ENCODE measurements around the gene HABP2. TPM values are rescaled to one million over a fixed set of nuclear protein-coding genes. Genes with fewer than 3 reads are reported as not detected.

HABP2 gene
- total and polyA plus RNA-seq, 9 of the 15 experiments (the other 6 are each of a cell fraction or from before 2014, with no cell fraction given): 0.09 TPM; not detected in 8

DNA sequence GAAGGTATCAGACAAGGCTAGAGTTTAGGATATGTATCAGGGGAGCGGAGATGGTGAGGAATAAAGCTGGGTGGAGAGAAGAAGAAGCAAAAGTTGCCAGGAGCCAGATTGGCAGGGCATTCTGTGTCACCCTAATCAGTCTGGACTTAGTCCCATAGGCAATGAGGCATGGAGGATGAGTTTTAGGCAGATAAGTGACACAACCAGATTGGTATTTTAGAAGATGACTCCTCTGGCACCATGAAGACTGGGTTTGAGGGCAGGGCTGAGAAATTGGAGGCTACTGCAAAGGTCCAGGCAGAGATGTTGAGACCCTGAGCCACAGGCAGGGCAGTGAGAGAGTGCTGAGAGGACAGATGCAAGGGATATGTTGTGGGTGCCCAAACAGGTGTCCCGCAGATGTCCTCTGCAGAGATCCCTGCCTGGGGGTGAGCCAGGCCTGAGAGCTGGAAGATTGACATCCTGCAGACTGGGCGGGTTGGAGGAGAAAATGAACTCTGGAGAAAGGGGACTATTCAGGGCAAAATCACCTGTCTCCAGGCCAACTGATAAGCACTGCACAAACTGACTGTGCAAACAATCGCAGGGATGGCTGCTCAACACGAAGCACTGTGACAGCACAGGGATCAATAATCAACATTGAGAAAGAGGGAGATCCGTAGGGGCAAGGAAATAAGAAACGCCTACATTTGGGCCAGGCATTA, 11.9 kb upstream of the HABP2 start:
- WGBS (ENCODE audit: insufficient coverage, low coverage, missing lambda C conversion rate): 0% methylated on average over 7 of the region's 7 CpGs
- POLR2A ChIA-PET: interaction anchor here (0.8 kb wide), 1 partner anchor 516 kb away, joined by 3 read pairs; no protein-coding TSS in a partner anchor
- no peak for FAIRE-seq

More for the DNA sequence above, 11.9 kb upstream of the HABP2 start:
- BruUV-seq (replicated peaks): no TSS peak
- in situ Hi-C loops (cut with MboI) (no loop called here), intact Hi-C loops (cut with micrococcal nuclease) (no loop called here)
- Histone ChIP-seq H3K4me1 (replicated peaks in 1 of 2; ENCODE audit: control insufficient read depth in 2 of 2, insufficient read depth in 2 of 2, low read length in 2 of 2) (no peaks in the 10 kb centered on the region), H3K79me2 (ENCODE audit: control insufficient read depth, insufficient read depth, low read length) (no peaks in the 10 kb centered on the region), H3K4me3 (no peak overlapping the region), H3K27ac (ENCODE audit: extremely low read depth, low read depth, low read length) (no peak overlapping the region), H3K36me3 (ENCODE audit: control insufficient read depth, insufficient read depth, low read length) (no peaks in the 10 kb centered on the region), H4K20me1 (replicated peaks; ENCODE audit: control insufficient read depth, insufficient read depth, low read length) (no peaks in the 10 kb centered on the region), H3K9ac (ENCODE audit: insufficient read depth in 1 of 2, low read depth in 2 of 2, low read length in 2 of 2) (no peak overlapping the region), H3K9me3 (replicated peaks; ENCODE audit: control insufficient read depth, insufficient read depth, low read depth, low read length) (no peaks in the 10 kb centered on the region), H2AFZ (ENCODE audit: low read depth, low read length) (no peak overlapping the region), H3K27me3 (ENCODE audit: control insufficient read depth in 2 of 2, insufficient read depth in 2 of 2, low read length in 2 of 2) (peaks cover 0 to 6% of the 10 kb centered on the region in 2 experiments; a peak in 2 of 5 replicates), H3K9me1 (ENCODE audit: control insufficient read depth, insufficient read depth, low read length) (no peaks in the 10 kb centered on the region), H3K4me2 (ENCODE audit: insufficient read depth, low read length) (no peak overlapping the region)
- DNase-seq (ENCODE audit: extremely low read depth in 1 of 4, low spot score in 3 of 4) (no peak), ATAC-seq (no peak)
- CTCF ChIA-PET (ENCODE audit: low intra/inter-chr PET ratio): no interaction called here
- TF ChIP-seq, protein P1, sequence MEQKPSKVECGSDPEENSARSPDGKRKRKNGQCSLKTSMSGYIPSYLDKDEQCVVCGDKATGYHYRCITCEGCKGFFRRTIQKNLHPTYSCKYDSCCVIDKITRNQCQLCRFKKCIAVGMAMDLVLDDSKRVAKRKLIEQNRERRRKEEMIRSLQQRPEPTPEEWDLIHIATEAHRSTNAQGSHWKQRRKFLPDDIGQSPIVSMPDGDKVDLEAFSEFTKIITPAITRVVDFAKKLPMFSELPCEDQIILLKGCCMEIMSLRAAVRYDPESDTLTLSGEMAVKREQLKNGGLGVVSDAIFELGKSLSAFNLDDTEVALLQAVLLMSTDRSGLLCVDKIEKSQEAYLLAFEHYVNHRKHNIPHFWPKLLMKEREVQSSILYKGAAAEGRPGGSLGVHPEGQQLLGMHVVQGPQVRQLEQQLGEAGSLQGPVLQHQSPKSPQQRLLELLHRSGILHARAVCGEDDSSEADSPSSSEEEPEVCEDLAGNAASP (IDR thresholded peaks at IDR 0.05): no peak
- TF ChIP-seq, protein P2, sequence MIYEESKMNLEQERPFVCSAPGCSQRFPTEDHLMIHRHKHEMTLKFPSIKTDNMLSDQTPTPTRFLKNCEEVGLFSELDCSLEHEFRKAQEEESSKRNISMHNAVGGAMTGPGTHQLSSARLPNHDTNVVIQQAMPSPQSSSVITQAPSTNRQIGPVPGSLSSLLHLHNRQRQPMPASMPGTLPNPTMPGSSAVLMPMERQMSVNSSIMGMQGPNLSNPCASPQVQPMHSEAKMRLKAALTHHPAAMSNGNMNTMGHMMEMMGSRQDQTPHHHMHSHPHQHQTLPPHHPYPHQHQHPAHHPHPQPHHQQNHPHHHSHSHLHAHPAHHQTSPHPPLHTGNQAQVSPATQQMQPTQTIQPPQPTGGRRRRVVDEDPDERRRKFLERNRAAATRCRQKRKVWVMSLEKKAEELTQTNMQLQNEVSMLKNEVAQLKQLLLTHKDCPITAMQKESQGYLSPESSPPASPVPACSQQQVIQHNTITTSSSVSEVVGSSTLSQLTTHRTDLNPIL (CRISPR knock-in tag; IDR thresholded peaks at IDR 0.05): no peak
- TF ChIP-seq PRPF4 (IDR thresholded peaks at IDR 0.05; ENCODE audit: insufficient read depth, low read depth, low read length, poor library complexity, severe bottlenecking) (no peak), MTA2 (IDR thresholded peaks at IDR 0.05; ENCODE audit: low read depth) (no peak), ZNF277 (CRISPR knock-in tag; IDR thresholded peaks at IDR 0.05; ENCODE audit: borderline replicate concordance) (no peak), XRCC5 (IDR thresholded peaks at IDR 0.05; ENCODE audit: low read depth, low read length) (no peak), ZNF224 (CRISPR knock-in tag; IDR thresholded peaks at IDR 0.05) (no peak), ZNF444 (CRISPR knock-in tag; IDR thresholded peaks at IDR 0.05) (no peak), KLF6 (CRISPR knock-in tag; IDR thresholded peaks at IDR 0.05; ENCODE audit: borderline replicate concordance) (no peak), RBM39 (optimal IDR thresholded peaks at IDR 0.05; ENCODE audit: low read depth, low read length) (no peak)
- TF ChIP-seq, protein P3, sequence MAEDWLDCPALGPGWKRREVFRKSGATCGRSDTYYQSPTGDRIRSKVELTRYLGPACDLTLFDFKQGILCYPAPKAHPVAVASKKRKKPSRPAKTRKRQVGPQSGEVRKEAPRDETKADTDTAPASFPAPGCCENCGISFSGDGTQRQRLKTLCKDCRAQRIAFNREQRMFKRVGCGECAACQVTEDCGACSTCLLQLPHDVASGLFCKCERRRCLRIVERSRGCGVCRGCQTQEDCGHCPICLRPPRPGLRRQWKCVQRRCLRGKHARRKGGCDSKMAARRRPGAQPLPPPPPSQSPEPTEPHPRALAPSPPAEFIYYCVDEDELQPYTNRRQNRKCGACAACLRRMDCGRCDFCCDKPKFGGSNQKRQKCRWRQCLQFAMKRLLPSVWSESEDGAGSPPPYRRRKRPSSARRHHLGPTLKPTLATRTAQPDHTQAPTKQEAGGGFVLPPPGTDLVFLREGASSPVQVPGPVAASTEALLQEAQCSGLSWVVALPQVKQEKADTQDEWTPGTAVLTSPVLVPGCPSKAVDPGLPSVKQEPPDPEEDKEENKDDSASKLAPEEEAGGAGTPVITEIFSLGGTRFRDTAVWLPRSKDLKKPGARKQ (CRISPR knock-in tag; IDR thresholded peaks at IDR 0.05): no peak
